OCI-LY7 (cell line): Measurements from ENCODE around the gene STEAP4.

Source experiments
- EZH2phosphoT487 ChIP-seq: fragments of 200-600 bp; sonication (generic); IDR thresholded peaks from 2 replicates; pipeline ENCODE4 v1.6.1; 2018; ENCODE audit warnings: low read depth, borderline replicate concordance, mild to moderate bottlenecking, mixed run types, antibody characterized with exemption, low read length, moderate library complexity, mixed read lengths
- TF ChIP-seq, protein P1 (sequence below): fragments of 200-600 bp; sonication (generic); conservative IDR thresholded peaks from 2 replicates; pipeline ENCODE4 v1.5.1; 2014; ENCODE audit warnings: mild to moderate bottlenecking, antibody characterized with exemption, low read length, moderate library complexity, mixed read lengths

DNA sequence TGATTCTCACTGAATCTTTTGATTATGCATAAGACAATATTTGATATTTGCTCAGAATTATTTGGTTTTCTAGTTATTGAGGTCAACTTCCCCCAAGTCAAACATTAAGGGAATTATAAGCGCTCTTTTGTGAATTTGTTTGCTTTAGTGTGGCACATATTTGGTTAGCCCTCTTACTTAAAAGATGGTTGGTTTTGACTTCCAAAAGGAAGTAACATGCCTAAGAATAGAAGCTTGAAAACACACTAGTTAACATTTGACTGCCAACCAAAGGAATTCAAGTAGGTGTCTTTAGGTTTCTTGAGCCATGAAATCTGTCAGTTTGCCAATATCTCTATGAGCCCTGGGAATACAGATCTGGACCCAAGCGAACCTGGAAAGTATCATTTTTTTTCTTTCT lies 24.9 kb downstream of the STEAP4 start:
- TF ChIP-seq, protein P1, sequence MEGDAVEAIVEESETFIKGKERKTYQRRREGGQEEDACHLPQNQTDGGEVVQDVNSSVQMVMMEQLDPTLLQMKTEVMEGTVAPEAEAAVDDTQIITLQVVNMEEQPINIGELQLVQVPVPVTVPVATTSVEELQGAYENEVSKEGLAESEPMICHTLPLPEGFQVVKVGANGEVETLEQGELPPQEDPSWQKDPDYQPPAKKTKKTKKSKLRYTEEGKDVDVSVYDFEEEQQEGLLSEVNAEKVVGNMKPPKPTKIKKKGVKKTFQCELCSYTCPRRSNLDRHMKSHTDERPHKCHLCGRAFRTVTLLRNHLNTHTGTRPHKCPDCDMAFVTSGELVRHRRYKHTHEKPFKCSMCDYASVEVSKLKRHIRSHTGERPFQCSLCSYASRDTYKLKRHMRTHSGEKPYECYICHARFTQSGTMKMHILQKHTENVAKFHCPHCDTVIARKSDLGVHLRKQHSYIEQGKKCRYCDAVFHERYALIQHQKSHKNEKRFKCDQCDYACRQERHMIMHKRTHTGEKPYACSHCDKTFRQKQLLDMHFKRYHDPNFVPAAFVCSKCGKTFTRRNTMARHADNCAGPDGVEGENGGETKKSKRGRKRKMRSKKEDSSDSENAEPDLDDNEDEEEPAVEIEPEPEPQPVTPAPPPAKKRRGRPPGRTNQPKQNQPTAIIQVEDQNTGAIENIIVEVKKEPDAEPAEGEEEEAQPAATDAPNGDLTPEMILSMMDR = no peak
- no peak for TF ChIP-seq EZH2phosphoT487
